ENCODE measurements around the gene ACCSL.

DNA sequence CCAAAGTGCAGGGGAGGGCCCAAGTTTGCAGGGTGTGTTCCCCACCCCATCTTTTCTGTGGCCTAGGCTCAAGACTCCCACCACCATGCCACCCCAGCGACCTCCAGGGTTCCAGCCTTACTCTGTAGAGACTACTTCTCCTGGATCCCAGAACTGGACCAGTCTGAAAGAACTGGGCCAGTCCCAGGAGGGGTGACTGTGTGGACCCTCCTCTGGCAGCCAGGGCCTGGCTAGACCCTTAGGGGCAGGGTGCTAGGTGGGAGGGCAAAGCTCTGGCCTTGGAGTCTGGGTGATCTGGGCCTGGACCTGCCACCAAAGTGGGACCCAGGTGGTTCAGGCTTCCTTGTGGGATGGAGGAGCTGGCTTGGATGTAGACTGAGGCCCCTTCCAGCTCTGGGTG lies 41.8 kb upstream of the ACCSL start:
- TF ChIP-seq, protein P1, sequence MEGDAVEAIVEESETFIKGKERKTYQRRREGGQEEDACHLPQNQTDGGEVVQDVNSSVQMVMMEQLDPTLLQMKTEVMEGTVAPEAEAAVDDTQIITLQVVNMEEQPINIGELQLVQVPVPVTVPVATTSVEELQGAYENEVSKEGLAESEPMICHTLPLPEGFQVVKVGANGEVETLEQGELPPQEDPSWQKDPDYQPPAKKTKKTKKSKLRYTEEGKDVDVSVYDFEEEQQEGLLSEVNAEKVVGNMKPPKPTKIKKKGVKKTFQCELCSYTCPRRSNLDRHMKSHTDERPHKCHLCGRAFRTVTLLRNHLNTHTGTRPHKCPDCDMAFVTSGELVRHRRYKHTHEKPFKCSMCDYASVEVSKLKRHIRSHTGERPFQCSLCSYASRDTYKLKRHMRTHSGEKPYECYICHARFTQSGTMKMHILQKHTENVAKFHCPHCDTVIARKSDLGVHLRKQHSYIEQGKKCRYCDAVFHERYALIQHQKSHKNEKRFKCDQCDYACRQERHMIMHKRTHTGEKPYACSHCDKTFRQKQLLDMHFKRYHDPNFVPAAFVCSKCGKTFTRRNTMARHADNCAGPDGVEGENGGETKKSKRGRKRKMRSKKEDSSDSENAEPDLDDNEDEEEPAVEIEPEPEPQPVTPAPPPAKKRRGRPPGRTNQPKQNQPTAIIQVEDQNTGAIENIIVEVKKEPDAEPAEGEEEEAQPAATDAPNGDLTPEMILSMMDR (IDR thresholded peaks at IDR 0.05), result no peak
- TF ChIP-seq POLR2A (IDR thresholded peaks at IDR 0.05) (no peak), EP300 (IDR thresholded peaks at IDR 0.05; ENCODE audit: low read depth) (no peak), POLR2AphosphoS5 (IDR thresholded peaks at IDR 0.05) (no peak)
